ENCODE measurements around the gene FADS2.

Gene FADS2

DNA sequence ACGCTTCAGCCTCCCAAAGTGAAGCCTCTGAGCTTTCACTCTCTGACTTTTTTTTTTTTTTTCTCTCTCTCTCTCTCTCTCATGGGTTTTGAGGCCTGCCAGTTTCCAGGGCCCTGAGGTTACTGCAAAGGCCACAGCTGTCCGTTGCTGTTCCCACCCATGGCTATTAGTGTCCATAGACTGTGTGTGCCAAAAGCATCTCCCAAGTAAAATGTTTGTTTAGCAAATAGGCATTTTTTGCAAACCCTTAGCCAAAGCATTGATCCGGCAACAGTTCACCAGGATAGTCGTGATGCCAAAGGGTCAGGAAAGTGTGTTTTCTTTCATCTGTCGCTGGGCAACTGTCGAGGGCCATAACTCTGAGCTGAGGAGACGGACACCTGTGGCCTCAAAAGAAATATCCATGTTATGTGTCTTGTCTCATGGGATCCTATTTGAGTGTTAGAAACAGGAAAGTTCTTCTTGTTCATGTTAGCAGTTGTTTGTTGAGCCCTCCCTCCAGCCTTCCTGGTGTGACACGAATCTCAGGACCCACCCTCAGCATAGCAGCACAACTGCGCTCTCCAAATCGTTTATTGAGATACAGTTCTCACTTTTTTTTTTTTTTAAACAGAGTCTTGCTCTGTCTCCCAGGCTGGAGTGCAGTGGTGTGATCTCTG is 18.4 kb downstream of the FADS2 start:
- no peak for DNase-seq (ENCODE audit: low read depth in 2 of 2)

DNA sequence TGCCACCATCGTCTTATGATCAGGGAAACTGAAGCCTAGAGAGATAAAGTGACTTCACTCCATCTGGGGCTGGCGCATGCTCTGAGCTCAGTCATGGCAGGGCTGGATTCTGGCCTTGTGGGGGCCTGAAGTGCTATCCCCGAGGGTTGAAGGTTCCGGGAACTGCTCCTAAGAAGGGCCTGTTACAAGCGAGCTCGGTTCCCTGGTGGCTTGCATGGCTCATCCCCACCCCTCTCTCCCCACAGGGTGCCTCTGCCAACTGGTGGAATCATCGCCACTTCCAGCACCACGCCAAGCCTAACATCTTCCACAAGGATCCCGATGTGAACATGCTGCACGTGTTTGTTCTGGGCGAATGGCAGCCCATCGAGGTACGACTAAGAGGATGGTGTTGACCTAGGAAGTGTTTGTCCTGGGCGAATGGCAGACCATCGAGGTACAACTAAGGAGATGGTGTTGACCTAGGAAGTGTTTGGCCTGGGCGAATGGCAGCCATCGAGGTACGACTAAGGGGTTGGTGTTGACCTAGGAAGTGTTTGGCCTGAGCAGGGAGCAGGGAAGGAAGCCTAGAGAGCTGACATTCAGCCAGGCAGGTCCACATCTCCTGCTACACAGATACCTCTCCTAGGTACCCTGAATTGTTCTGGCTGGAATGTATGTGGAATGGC is 19.9 kb downstream of the FADS2 start:
- no peak for DNase-seq (ENCODE audit: low read depth in 2 of 2)

DNA sequence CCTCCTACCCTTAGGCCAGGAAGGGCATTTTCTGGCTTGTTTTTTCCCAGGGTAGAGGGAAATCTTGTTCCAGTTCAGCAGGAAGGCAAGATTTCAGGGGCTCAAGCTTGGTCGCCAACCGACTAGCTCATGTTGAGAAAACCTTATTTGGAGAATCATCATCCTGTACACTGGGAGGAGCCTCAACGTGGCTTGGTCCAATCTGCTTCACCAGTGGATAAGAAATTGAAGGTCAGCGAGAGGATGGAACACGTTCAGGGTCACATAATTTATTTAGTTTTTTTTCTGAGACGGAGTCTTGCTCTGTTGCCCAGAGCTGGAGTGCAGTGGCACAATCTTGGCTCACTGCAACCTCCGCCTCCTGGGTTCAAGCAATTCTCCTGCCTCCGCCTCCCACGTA is 20.5 kb downstream of the FADS2 start:
- DNase-seq (ENCODE audit: low read depth in 2 of 2): no peak

DNA sequence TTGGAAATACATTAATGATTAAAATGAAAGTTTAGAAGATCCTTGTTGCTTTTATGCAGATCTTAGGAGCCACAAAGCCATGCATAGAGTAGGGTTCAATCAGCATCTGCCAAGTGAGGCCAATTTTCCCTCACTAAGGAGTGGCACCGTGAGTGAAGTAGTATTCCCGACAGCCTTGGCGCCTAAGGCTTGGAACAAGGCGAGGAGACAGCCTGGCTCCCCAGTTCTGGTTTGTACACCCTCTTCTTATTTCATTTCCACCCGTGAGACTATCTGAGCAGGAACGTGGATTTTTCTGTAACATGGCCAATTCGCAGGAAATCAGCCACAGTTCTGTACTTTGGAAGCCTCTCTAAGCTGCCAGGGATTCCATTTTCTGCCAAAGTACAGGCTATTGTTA is 22.6 kb downstream of the FADS2 start:
- no peak for DNase-seq (ENCODE audit: low read depth in 2 of 2)

DNA sequence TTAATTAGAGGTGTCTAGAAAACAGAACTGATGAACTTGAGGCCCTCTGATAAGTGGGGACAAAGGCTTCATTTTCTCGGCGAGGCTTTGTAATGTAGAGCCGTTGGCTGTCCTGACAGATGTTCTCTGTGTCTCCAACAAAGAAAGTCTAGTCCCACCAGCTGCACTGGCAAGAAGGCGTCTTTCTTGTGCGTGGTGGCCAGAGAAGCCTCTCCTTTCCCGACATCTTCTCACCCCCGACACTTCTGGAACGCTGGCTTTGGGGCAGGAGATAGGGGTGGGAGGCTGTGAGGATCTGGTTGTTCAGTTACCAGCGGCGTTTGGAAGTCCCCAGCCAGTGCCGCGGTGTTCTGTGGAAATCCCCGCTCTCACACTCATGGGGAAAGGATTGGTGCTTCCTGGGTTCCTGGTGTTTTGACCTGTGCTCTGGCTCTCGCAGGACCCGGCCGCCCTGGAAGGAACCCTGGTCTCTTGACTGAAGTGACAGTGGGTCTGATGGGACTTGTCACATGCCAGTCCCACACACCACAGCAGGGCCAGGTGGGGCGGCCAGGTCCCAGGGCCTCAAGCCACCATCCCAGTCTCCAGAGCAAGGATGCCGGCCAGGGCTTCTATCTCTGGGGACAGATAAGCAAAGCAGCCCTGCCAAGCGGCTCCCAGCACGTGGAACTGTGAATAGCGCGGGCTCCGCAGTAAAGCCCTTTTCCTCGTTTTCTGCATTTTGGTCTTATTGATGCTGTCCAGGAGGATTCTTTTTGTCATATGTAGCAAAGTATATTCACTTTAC is 23.2 kb downstream of the FADS2 start:
- no peak for DNase-seq (ENCODE audit: low read depth in 2 of 2)

DNA sequence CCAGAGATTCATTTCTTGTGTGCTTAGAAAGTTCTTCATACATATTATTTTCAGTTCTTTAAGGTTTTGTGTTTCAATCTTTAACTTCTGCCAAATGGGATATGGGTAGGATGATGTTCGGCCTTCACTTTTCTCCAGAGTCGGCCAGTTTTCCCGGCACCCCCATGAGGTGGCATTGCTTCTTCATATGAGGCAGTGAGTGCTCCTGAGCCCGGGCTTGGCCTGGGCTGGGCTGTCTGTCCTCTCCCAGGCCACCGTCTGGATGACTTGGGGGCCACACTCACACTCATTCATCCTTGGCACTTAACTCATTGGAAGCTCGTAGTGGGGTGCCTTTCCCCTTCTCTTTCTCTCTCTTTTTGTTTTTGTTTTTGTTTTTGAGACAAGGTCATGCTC is 23.8 kb downstream of the FADS2 start:
- DNase-seq (ENCODE audit: low read depth in 2 of 2): no peak

DNA sequence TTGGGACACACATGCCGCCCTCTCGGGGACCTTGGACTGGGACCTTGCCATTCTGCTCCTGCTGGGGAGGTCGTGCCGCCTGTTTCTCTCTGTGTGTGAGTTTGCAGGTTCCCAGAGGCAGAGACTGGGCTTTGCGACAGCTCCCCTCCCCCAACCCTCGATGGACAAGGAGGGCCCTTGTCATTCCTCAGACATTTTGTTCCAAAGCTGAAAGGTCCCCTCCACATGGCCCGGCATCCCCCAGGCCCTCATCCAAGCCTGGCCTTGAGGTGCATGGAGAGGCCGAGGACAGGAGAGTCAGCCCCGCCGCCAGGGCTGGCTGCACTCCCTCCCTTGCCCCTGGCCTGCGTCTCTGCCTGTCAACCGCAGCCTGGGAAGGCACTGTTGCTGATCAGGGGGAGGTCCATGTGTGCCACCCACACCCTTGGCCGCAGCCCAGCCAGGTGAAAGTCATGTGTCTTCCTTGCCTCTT is 25.6 kb downstream of the FADS2 start:
- DNase-seq (ENCODE audit: low read depth in 2 of 2): no peak

DNA sequence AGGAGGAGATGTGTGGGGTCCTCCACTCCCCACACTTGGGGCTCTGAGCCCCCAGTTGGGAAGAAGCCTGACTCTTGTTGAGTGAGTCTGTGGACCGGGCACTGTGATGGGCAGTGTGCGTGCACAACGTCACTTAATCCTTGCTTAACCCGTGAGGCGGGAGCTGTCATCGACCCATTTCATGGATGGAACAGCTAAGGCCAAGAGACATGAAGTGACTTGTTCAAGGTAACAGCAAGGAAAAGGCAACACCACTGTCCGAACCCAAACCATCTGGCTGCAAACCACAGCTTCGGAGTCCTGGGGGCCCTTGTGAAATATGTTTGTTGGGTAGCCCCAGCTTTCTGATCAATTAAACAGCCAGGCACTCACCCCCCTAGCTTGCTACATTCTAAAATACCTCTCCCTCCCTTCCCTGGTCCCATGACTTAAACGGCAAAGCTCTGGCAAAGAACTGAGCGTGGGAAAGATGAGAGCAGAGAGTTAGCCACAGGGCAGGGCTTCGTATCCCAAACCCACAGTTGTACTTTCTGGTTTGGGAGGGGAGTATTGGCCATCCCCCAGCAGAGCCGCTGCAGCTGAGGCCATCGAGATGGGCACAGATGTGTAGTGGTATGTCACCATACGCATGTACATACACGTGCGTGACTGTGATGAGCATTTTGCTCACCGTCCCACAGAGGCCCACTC is 26.3 kb downstream of the FADS2 start:
- DNase-seq (ENCODE audit: low read depth in 2 of 2): no peak

DNA sequence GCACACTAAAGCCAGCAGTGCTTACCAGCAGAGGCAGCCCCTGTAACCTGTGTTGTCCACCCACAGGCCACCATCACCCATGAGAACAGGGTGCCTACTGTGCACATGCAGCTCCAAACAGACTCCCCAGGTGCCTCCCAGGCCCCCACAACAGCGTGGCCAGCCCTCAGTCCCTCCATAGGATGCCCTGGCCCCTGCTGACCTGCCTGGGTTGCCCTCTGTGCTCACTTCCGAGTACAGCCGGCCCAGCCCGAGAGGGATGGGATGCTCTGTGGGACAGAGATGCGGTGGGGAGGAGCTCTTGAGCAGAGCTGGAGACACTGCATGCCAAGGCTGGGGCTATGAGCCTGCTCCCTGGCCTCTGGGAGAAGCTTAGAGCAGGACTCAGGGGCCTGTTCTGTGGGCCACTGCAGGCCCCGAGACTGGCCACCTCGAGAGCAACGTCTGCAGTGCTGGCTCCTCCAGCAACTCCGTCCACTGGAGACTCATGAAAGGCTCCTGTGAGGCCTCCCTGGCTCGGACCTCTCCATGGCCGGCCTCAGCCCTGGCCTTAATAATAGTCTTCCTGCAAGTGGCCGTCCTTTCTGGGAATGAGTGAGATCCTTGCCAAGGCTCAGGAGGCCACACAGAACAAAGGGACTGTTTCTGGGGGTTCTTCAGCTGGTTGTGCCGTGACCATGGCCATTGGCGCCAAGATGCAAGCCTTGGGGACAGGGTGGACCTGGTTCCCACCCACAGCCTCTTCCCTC is 27.0 kb downstream of the FADS2 start:
- no peak for DNase-seq (ENCODE audit: low read depth in 2 of 2)

DNA sequence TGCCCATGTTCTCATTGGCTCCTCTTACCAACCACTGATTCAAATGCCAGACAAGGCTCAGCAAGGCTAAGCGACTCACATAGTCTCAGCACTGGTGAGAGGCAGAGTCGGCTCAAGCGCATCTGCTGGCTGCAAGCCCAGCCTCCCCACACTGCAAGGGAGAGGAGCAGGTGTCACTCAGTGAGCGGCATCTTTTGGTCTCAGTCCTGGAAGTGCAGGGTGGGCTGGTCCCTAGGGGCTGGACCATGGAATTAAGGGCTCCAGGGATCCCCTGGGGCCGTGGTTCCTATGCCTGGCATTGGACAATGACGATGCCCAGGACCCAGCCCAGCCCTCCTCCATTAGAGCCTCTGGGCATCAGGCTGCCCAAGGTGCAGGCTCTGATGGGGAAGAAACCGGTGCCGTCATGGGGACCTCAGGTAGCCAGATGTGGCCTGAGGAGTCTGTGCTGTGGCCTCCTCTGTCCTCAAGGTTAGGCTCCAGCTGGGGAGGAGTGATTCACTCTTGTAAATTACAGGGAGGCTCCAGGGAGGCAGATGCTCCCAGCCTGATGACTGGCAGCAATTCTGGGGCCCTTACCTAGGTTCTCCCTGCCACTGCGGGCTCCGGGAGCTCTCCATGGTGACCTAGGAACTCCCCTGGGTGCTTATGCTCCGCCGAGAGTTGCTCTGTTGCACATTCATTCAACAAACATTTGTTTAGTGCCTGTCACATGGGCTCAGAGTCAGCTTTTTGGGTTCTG is 28.0 kb downstream of the FADS2 start:
- no peak for DNase-seq (ENCODE audit: low read depth in 2 of 2)

DNA sequence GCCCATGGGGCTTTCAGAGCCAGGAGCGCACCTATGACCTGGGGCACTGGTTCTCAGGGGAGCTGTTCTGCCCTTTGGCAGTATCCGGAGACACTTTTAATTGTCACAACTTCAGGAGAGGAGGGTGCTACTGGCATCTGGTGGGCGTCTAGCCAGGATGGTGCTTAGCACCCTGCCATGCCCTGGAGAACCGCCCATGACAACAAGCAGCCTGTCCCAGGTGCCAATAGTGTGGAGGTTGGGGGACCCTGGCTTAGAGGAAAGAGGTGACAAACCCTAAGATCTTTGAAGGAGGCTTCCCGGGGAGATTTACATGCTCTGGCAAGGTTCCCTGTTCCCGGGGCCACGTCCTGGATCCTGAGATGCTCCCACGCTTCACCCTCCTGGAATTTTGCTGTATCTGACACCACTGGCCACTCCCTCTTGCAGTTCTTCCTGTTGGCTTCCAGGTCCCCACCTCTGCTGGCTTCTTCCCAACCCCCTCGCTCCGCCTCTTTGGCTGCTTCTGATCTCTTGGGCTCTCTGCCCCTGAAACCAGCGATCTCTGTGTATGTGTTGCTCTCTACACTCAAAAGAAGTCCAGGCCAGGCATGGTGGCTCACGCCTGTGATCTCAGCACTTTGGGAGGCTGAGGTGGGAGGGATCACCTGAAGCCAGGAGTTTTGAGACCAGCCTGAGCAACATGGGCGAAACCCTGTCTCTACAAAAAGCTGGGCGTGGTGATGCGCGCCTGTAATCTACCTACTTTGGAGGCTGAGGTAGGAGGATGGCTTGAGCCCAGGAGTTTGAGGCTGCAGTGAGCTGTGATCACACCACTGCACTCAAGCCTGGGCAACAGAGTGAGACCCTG is 32.2 kb downstream of the FADS2 start:
- no peak for DNase-seq (ENCODE audit: low read depth in 2 of 2)

DNA sequence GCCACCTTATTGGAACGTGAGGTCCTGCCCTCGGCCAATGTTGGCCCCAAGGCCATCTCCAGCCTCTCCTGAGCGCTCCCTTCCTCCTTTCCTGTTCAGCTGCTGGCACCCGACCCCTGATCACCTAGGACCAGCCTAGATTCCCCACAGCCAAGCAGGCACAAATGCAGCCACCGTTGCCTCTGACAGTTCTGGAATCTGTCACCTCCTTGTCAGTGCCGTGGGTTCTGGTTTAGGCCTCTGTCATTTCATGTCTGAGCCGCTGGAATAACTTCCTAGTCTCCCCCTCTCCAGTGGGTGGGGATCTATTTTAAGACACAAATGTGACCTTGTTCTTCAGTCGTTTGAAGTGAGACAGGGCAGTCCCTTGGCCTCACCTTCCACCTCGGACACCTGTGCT is 33.5 kb downstream of the FADS2 start:
- DNase-seq (ENCODE audit: low read depth in 2 of 2): no peak

DNA sequence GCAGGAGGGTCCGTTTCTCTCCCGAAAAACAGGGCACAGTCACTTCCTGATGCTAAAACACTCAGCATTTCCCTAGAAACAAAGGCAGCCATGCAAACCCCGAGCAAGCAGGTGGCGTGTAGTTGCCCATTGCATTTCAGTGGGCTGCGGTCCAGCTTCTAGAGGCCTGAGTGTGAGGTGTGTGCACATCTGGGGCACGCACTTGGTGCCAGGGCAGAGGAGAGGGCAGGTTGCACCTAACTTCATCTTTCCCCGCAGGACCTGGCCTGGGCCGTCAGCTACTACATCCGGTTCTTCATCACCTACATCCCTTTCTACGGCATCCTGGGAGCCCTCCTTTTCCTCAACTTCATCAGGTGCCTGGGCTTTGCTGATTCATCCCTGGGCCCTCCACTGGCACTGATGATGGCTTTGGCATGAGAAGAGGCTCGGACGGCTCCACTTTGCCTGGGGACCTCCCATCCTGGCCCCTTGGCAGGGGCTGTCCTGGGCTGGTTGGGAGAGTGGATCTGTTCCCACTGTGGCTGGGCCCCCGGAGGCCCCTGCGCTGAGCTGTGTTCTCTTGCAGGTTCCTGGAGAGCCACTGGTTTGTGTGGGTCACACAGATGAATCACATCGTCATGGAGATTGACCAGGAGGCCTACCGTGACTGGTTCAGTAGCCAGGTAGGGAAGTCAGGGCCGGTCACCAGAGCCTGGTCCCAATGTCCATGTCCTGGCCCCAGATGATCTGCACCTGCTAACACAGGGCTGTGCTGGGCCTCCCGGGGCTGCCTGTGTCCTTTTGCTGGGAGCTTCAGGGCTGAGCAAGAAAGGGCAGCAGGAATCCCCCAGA is 34.8 kb downstream of the FADS2 start:
- no peak for DNase-seq (ENCODE audit: low read depth in 2 of 2)

DNA sequence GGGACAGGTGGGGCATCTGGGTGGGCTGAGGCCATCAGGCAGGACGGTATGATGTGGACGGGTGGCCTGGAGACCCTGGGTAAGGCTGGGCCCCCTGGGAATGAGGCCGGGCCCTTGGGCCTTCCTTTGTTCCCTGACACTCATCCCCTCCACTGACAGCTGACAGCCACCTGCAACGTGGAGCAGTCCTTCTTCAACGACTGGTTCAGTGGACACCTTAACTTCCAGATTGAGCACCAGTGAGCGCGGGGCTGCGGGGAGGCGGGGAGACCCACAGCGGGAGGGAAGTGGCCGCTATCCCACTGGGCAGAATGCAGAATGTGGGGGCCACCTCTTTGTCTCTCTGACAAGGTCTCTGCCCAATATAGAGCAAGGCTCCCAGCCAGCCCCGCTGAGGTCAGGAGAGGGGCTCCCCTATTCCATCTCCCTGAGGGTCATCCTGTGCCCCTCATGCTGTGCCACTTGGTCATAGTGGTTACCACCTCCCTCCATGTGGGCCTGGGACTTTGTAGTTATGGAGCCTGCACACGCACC is 35.5 kb downstream of the FADS2 start:
- DNase-seq (ENCODE audit: low read depth in 2 of 2): no peak

DNA sequence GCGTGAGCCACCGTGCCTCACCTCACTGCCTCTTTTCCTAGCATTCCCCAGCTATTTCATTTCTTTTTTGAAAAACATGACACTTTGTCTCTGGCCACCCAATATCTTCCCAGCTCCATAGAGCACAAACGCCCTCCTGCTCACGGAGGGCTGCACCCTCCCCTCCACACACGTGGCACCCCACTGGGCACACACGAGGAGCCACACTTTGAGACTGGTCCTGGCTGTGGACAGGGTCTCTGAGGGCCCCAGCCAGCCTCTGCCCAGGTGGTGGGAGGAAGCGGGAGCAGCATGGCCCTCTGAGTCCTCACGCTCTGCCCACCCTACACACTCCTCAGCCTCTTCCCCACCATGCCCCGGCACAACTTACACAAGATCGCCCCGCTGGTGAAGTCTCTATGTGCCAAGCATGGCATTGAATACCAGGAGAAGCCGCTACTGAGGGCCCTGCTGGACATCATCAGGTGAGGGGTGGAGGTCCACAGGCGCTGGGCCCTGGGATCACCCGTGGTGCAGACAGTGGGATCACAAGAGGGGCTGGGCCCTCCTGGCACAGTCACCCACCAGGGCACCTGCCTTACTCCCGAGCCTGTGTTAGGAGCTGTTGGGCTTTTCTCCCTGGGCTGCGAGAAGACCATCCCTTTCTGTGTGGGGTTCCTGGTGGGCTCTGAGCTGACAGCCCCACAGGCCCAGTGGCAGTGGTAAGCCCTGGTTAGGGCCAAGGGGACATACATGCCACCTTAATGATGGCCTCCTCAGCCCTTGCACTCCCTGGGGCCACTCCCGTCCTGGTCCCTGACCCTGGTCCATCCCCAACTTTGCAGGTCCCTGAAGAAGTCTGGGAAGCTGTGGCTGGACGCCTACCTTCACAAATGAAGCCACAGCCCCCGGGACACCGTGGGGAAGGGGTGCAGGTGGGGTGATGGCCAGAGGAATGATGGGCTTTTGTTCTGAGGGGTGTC is 37.0 kb downstream of the FADS2 start:
- no peak for DNase-seq (ENCODE audit: low read depth in 2 of 2)

DNA sequence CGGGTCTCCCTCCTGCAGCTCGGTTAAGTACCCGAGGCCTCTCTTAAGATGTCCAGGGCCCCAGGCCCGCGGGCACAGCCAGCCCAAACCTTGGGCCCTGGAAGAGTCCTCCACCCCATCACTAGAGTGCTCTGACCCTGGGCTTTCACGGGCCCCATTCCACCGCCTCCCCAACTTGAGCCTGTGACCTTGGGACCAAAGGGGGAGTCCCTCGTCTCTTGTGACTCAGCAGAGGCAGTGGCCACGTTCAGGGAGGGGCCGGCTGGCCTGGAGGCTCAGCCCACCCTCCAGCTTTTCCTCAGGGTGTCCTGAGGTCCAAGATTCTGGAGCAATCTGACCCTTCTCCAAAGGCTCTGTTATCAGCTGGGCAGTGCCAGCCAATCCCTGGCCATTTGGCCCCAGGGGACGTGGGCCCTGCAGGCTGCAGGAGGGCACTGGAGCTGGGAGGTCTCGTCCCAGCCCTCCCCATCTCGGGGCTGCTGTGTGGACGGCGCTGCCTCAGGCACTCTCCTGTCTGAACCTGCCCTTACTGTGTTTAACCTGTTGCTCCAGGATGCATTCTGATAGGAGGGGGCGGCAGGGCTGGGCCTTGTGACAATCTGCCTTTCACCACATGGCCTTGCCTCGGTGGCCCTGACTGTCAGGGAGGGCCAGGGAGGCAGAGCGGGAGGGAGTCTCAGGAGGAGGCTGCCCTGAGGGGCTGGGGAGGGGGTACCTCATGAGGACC is 38.3 kb downstream of the FADS2 start:
- DNase-seq (ENCODE audit: low read depth in 2 of 2): no peak

DNA sequence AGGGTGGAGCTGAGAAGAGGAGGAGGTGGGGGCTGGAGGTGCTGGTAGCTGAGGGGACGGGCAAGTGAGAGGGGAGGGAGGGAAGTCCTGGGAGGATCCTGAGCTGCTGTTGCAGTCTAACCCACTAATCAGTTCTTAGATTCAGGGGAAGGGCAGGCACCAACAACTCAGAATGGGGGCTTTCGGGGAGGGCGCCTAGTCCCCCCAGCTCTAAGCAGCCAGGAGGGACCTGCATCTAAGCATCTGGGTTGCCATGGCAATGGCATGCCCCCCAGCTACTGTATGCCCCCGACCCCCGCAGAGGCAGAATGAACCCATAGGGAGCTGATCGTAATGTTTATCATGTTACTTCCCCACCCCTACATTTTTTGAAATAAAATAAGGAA is 38.9 kb downstream of the FADS2 start:
- DNase-seq (ENCODE audit: low read depth in 2 of 2): no peak

All from stimulated activated CD8-positive, alpha-beta memory T cell treated with anti-CD3 and anti-CD28 coated beads, Interleukin-2, amount 100 ng/mL, for 48 hours (primary cell).